Activated CD8-positive, alpha-beta T cell treated with anti-CD3 and anti-CD28 coated beads, Interleukin-2, amount 10 ng/mL, durations not matched to agents 7 days and 5 days (primary cell): ENCODE data around the gene SLC2A6. TPM values are rescaled to one million over a fixed set of nuclear protein-coding genes. Genes with fewer than 3 reads are reported as not detected.

Source experiments
- ATAC-seq: fragments of 150-1000 bp; cut with Tn5 transposase; one replicate; pipeline ENCODE4 v1.10.0; 2021; ENCODE audit warnings: moderate library complexity
- CTCF ChIA-PET: fragments of 350-600 bp; sonication (Branson Sonifier 250); formaldehyde crosslinking; loops from one replicate; lab custom pipeline; 2021; ENCODE audit warnings: antibody characterized with exemption; lab: Charles Lee
- POLR2A ChIA-PET: fragments of 350-600 bp; sonication (Branson Sonifier 250); formaldehyde crosslinking; loops from one replicate; lab custom pipeline; 2021; ENCODE audit warnings: antibody characterized with exemption; lab: Charles Lee
- DNase-seq: peaks from one replicate; pipeline ENCODE4 v3.0.0-alpha.2; 2020
- H3K27ac Mint-ChIP-seq: one replicate; pipeline ENCODE4 v1.8.0; 2021; ENCODE audit warnings: mild to moderate bottlenecking, mixed read lengths
- H3K27me3 Mint-ChIP-seq: one replicate; pipeline ENCODE4 v1.8.0; 2021; ENCODE audit warnings: low read depth, mixed read lengths
- H3K36me3 Mint-ChIP-seq: one replicate; pipeline ENCODE4 v1.8.0; 2021; ENCODE audit warnings: low read depth, mixed read lengths
- H3K4me1 Mint-ChIP-seq: one replicate; pipeline ENCODE4 v1.8.0; 2021; ENCODE audit warnings: low read depth, mixed read lengths
- H3K4me3 Mint-ChIP-seq: one replicate; pipeline ENCODE4 v1.8.0; 2021; ENCODE audit warnings: mild to moderate bottlenecking, mixed read lengths
- H3K9me3 Mint-ChIP-seq: one replicate; pipeline ENCODE4 v1.8.0; 2022; ENCODE audit warnings: mixed read lengths; ENCODE audit not compliant: insufficient read depth
- total RNA-seq, 2 experiments: library from RNA; stranded (reverse); gene quantifications; one replicate each; pipeline ENCODE4 v1.2.3, GENCODE V29; 2021

SLC2A6 gene
- total RNA-seq, 2 experiments from 2014 or later, result 14.1 to 17.0 TPM

DNA sequence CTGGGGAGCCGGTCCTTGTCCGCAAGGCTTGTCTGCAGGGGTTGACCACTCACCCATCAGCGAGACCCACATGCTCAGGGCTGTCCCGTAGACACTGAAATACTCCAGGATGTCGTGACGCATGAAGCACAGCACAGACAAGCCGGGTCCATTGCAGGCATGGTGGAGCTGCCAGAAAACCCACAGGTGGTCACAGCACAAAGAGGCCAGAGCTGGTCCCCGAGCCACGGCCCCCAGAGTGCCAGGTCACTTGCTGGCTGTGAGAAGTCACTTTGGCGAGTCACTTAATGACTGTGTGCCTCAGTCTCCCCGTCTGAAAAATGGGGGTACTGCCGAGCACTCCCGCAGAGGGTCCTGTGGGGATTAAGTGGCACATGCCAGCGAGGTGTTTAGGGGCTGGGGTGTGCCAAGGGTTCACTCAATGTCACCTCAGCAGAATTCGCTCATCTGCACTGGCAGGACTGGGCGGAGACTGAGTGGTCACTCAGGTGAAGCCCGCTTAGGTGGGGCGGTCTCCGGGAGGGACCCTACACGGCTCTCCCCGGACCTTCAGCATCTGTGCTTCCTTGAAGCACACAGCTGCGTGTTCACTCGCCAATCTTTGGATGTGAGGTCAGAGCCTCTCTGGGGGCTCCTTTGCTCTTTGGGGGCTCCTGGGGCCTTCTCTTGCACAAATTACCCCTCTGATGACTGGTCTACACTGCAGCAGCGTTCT lies 41.4 kb upstream of the SLC2A6 start:
- ATAC-seq (no peak), DNase-seq (no peak)
- POLR2A ChIA-PET, result interaction anchor here (1.3 kb wide), 1 partner anchor 11 kb away, joined by 4 read pairs; no protein-coding TSS in a partner anchor
- CTCF ChIA-PET, result no interaction called here
- Mint-ChIP-seq H3K4me1 (no peaks in the 10 kb centered on the region), H3K36me3 (no peaks in the 10 kb centered on the region), H3K9me3 (no peaks in the 10 kb centered on the region), H3K27ac (no peak overlapping the region), H3K27me3 (no peaks in the 10 kb centered on the region), H3K4me3 (no peak overlapping the region)

DNA sequence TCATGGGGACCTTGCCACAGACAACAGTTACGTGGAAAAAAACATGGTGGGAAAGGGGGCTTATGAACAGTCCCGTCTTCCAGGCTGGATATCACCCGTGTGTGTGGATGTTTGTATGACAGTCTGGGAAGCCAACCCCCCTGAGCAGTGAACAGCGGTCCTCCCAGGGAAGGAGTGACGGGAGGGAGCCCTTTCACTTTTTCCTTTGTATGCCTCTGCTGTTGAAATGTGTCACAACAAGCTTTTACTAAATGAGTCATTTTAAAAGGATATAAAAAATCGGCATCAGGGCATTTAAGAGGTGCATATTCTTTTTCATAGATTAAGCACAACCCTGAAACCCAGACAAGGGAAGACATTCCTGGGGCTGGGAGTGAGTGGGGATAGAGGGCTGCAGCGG lies 40.8 kb upstream of the SLC2A6 start:
- Mint-ChIP-seq H3K36me3 (no peaks in the 10 kb centered on the region), H3K4me1 (no peaks in the 10 kb centered on the region), H3K27me3 (no peaks in the 10 kb centered on the region), H3K27ac (no peak overlapping the region), H3K4me3 (no peak overlapping the region), H3K9me3 (no peaks in the 10 kb centered on the region)
- DNase-seq (no peak), ATAC-seq (no peak)
- ChIA-PET CTCF (no interaction called here), POLR2A (no interaction called here)

DNA sequence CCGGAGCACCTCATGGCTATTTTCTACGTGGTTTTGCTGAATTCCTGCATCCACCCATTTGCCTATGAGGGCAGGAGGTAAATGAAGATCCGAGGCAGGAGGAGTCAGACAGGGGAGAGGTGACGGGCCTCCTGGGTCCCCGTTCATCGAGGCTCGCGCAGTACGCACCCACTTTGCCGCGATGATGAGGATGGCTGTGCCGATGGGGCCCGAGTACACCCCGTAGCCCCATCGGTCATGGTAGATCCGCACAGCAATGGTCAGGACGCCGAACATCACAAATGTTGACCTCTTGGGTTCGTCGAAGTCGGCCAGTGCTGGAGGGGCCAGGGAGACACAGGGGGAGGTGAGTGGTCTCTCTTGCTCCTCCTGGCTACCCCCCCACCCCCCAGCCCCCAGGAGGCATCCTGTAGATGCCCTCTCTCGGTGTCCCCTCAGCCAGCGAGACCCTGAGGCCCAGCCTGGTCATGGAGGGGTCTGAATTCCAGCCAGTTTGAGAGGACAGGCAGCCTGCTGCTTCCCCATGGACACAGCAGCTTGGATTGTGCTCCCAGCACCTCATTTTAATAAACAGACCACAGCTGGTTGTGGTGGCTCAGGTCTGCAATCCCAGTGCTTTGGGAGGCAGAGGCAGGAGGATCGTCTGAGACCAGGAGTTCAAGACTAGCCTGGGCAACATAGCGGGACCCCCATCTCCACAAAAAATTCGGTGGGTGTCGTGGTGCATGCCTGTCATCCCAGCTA lies 40.0 kb upstream of the SLC2A6 start:
- H3K36me3 Mint-ChIP-seq, result no peaks in the 10 kb centered on the region
- no peaks in the 10 kb centered on the region for H3K9me3 Mint-ChIP-seq
- H3K4me1 Mint-ChIP-seq, result no peaks in the 10 kb centered on the region
- POLR2A ChIA-PET, result interaction anchor here (0.9 kb wide), 1 partner anchor 9 kb away, joined by 3 read pairs; no protein-coding TSS in a partner anchor
- DNase-seq (no peak), ATAC-seq (no peak)
- no peaks in the 10 kb centered on the region for H3K27me3 Mint-ChIP-seq
- CTCF ChIA-PET, result no interaction called here
- H3K4me3 Mint-ChIP-seq, result no peak overlapping the region
- no peak overlapping the region for H3K27ac Mint-ChIP-seq

DNA sequence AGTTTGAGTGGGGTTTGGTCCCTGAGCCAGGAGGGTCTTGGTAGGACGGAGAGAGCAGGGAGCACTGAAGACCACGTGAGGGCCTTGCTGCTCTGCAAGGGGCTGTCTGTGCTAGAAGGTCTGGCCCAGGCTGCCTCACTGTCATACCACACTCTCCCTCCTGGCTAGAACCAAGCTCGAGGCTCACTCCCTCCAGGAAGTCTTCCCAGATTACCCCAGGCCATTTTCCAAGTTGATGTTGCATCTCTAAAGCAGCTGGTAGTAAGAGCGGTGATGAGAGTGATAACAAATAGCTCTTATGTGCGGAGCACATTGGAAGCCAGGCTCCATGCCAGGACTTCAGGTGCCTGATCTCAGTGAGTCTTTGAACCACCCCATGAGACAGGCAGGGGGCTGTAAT lies 39.3 kb upstream of the SLC2A6 start:
- ATAC-seq, result no peak
- DNase-seq, result no peak

DNA sequence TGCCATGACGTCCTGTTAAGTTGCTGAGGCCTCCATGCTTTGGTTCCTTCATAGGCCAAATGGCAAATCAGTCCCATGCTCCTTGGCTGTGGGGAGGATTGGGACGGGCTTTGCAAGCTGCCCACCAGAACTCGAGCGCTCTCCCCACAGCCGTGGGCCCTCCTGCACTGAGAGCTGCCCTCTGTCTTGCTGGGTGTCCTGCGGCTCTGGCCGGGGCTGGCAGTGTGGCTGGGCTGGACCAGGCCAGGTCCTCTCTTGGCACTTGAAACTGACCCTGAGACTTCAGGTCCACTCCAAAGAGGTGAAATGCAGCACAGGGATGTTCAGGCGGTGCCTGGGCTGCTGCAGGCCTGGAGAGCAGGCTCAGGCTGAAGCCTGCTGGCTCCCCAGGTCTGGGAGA lies 38.8 kb upstream of the SLC2A6 start:
- Mint-ChIP-seq H3K27ac (no peak overlapping the region), H3K9me3 (no peaks in the 10 kb centered on the region), H3K27me3 (no peaks in the 10 kb centered on the region), H3K4me1 (no peaks in the 10 kb centered on the region), H3K4me3 (no peak overlapping the region), H3K36me3 (no peaks in the 10 kb centered on the region)
- CTCF ChIA-PET, result no interaction called here
- ATAC-seq (no peak), DNase-seq (no peak)
- POLR2A ChIA-PET, result interaction anchor here (0.9 kb wide), 1 partner anchor 8 kb away, joined by 3 read pairs; no protein-coding TSS in a partner anchor

More for the DNA sequence above, 39.3 kb upstream of the SLC2A6 start:
- Mint-ChIP-seq H3K4me1 (no peaks in the 10 kb centered on the region), H3K9me3 (no peaks in the 10 kb centered on the region), H3K36me3 (no peaks in the 10 kb centered on the region), H3K27ac (no peak overlapping the region), H3K27me3 (no peaks in the 10 kb centered on the region), H3K4me3 (no peak overlapping the region)
- POLR2A ChIA-PET, result interaction anchor here (0.9 kb wide), 1 partner anchor 9 kb away, joined by 3 read pairs; no protein-coding TSS in a partner anchor
- CTCF ChIA-PET, result no interaction called here

DNA sequence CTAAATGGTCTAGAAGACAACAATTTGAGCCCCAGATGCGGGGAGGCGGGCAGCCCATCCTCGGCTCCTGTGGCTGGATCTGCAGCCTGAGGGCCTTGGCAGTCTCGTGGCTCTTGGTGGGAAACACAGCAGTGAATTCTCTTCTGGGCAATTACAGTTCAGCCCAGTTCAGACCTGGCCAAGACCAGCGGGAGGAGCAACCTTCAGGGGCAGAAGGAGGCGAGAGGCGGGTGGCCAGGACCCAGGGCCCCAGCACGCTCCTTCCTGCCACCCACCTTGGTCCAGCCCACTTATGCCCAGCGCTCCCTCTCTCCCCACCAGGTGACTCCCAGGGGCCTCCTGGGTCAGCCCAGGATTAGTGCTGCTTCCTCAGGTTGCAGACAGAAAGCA lies 38.1 kb upstream of the SLC2A6 start:
- ATAC-seq, result no peak
- POLR2A ChIA-PET, result no interaction called here
- Mint-ChIP-seq H3K27me3 (no peaks in the 10 kb centered on the region), H3K4me3 (no peak overlapping the region), H3K27ac (no peak overlapping the region), H3K36me3 (no peaks in the 10 kb centered on the region), H3K4me1 (no peaks in the 10 kb centered on the region), H3K9me3 (no peaks in the 10 kb centered on the region)
- no peak for DNase-seq
- CTCF ChIA-PET, result no interaction called here

DNA sequence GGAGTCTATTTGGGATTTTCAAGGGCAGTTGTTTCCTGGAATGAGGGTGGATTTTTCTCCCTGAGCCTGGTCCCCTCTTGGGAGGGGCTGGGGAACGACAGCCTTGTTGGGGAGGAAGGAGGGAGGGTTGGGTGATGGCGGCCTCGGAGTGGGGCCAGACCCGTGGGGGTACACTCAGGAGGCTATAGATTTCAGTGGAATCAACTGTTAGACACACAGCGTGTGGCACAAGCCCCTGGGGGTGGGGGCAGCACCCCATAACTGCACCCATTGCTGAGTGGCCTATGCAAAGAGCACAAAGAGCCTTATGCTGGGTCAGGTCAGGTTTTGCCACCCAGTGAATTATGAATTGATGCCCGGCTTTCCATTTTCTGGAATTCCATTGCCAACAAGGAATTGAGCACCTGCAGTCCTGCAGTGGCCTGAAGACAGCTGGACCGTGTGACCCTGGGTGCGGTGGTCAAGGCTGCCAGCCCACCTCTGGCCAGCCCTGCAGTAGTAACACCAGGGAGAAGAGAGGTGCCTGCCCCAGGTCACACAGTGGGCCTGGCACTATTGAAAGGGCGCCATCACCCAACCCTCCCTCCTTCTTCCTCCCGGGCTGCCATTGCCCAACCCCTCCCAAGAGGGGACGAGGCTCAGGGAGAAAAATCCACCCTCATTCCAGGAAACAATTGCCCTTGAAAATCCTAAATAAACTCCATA lies 37.5 kb upstream of the SLC2A6 start:
- H3K9me3 Mint-ChIP-seq, result no peaks in the 10 kb centered on the region
- H3K4me1 Mint-ChIP-seq, result no peaks in the 10 kb centered on the region
- H3K27ac Mint-ChIP-seq, result no peak overlapping the region
- no peaks in the 10 kb centered on the region for H3K27me3 Mint-ChIP-seq
- ATAC-seq, result no peak
- no peaks in the 10 kb centered on the region for H3K36me3 Mint-ChIP-seq
- ChIA-PET CTCF (no interaction called here), POLR2A (no interaction called here)
- no peak overlapping the region for H3K4me3 Mint-ChIP-seq
- no peak for DNase-seq

DNA sequence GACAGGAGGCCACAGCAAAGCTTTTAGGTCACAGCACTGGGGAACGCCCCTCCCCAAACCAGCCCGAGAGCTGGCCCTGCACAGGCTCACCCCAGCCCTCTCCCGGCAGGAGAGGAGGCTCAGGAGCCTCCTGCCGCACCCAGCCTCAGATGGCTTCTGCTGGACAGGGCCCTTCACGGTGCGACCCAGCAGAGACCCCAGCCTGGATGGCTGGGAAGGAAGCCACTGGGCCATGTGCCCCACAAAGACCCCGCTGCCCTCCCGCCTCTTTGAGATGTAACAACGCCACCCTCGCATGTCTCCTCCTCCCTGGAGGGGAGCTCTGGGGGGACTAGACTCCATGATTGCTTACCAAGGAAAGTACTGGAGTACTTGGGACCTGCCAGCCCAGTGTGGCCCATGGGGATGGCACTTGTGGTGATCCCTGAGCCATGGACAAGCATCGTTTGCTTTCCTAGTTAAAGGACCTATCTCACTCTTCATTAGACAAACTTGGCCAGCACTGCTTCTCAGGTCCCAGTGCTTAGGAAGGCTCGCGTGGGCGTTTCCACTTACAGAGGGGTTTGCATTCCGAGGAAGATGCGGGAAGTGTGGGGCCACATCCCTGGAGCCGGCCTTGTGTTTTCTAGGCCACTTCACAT lies 36.8 kb upstream of the SLC2A6 start:
- Mint-ChIP-seq H3K9me3 (no peaks in the 10 kb centered on the region), H3K27ac (no peak overlapping the region), H3K27me3 (no peaks in the 10 kb centered on the region), H3K4me1 (no peaks in the 10 kb centered on the region), H3K4me3 (no peak overlapping the region), H3K36me3 (no peaks in the 10 kb centered on the region)
- ChIA-PET POLR2A (no interaction called here), CTCF (no interaction called here)
- no peak for ATAC-seq
- DNase-seq, result no peak

DNA sequence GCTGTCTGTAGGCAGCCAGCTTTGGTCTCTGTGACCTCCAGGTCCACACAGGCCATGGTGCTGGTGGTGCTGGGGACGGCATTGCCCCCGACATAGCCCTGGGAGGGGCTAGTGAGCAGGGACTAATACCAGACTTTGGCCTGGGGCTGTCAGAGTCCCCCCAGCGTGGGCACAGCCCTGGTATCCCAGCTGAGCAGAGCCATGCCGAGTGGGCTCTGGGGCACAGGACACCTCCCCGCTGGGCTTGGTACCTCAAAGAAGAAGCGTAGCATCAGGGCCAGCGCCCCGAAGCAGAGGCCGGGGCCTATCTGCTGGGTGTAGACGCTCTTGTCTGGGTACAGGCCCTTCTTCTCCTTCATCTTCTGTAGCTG lies 36.3 kb upstream of the SLC2A6 start:
- H3K9me3 Mint-ChIP-seq, result no peaks in the 10 kb centered on the region
- H3K4me3 Mint-ChIP-seq, result no peak overlapping the region
- ChIA-PET CTCF (no interaction called here), POLR2A (no interaction called here)
- DNase-seq (no peak), ATAC-seq (no peak)
- H3K36me3 Mint-ChIP-seq, result no peaks in the 10 kb centered on the region
- no peaks in the 10 kb centered on the region for H3K4me1 Mint-ChIP-seq
- H3K27me3 Mint-ChIP-seq, result no peaks in the 10 kb centered on the region
- no peak overlapping the region for H3K27ac Mint-ChIP-seq

DNA sequence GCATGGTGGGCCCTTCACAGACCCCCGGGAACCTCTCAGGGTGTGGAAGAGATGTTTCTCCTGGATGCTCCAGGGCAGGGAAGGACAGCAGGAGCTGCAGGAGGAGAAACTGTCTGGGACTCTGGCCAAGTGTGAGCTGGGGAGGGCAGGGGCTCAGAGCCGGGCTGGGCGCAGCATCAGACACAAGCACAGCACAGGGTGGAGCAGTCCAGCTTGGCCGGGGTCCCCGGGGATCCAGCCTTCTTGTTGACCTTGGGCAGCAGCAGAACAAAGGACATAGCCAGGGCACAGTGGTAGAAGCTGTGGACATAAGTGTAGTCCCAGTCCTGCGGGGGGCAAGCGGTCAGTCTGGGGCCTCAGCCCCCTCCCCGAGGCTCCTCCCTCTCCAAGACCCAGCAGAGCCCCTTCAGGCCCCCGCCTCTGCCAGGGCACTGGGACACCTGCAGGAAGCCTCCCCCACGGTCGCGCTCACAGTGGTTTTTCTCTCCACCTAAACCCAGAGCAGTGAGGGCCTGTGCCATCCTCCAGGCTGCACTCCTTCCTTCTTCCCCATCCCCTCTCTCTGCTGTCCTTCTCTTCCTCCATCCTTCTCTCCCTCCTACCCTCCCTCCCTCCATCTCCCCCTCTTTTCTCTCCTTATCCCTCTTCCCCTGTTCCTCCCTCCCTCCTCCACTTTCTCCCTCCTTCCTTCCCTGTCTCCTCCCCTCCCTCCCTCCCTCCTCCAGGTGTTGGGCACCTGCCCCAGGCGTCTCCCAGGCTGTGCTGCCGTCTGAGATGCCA lies 35.8 kb upstream of the SLC2A6 start:
- peaks cover 3% of the 10 kb centered on the region for H3K4me1 Mint-ChIP-seq
- H3K36me3 Mint-ChIP-seq, result no peaks in the 10 kb centered on the region
- CTCF ChIA-PET, result interaction anchor here (0.8 kb wide), 1 partner anchor 28 kb away, joined by 3 read pairs; no protein-coding TSS in a partner anchor
- H3K27ac Mint-ChIP-seq, result no peak overlapping the region
- no peaks in the 10 kb centered on the region for H3K27me3 Mint-ChIP-seq
- H3K4me3 Mint-ChIP-seq, result no peak overlapping the region
- POLR2A ChIA-PET, result no interaction called here
- no peak for ATAC-seq
- DNase-seq, result no peak
- no peaks in the 10 kb centered on the region for H3K9me3 Mint-ChIP-seq
